HG03045 (cell line): ENCODE measurements around the gene CLDN4.
"Not testable (repeated sequence)": the region's sequence is repeated elsewhere in the genome, so short reads cannot be mapped to it uniquely, and the experiment has no call there.

Experiments
- ATAC-seq: cut with Tn5 transposase; IDR thresholded peaks from one replicate; pipeline ENCODE4 v1.9.1; 2021; ENCODE audit warnings: mild to moderate bottlenecking, moderate library complexity; ENCODE audit not compliant: unreplicated experiment

The CLDN4 gene

GRCh38 chr7:73830681-73831583, at the start of gene CLDN4:
Gene CLDN4 (plus strand): TSS chr7:73830996. CDS start chr7:73831202, 206 bp downstream.
- ATAC-seq, result no peak

GRCh38 chr7:73786588-73786987, 44.2 kb upstream of the CLDN4 start:
- ATAC-seq, result no peak

GRCh38 chr7:73787786-73788048, 43.1 kb upstream of the CLDN4 start:
- not testable (repeated sequence) for ATAC-seq

GRCh38 chr7:73789051-73789450, 41.7 kb upstream of the CLDN4 start:
- ATAC-seq, result no peak

GRCh38 chr7:73791170-73791690, 39.6 kb upstream of the CLDN4 start:
- ATAC-seq, result not testable (repeated sequence)

GRCh38 chr7:73795188-73795587, 35.6 kb upstream of the CLDN4 start:
- ATAC-seq, result not testable (repeated sequence)

- ATAC-seq, result not testable (repeated sequence)
Observed at GRCh38 chr7:73796656-73797055, 34.1 kb upstream of the CLDN4 start.

GRCh38 chr7:73797176-73797575, 33.6 kb upstream of the CLDN4 start:
- ATAC-seq, result not testable (repeated sequence)

GRCh38 chr7:73799282-73800141, 31.3 kb upstream of the CLDN4 start:
- ATAC-seq, result no peak

GRCh38 chr7:73801577-73801976, 29.2 kb upstream of the CLDN4 start:
- no peak for ATAC-seq

- ATAC-seq, result no peak
Observed at GRCh38 chr7:73802459-73802858, 28.3 kb upstream of the CLDN4 start.

GRCh38 chr7:73809467-73809951, 21.3 kb upstream of the CLDN4 start:
- no peak for ATAC-seq

- ATAC-seq, result no peak
Observed at GRCh38 chr7:73810998-73811360, 19.8 kb upstream of the CLDN4 start.

- ATAC-seq, result no peak
Observed at GRCh38 chr7:73811760-73812168, 19.0 kb upstream of the CLDN4 start.

- ATAC-seq, result no peak
Observed at GRCh38 chr7:73812996-73813395, 17.8 kb upstream of the CLDN4 start.

GRCh38 chr7:73815436-73815835, 15.4 kb upstream of the CLDN4 start:
- ATAC-seq, result no peak

- no peak for ATAC-seq
Observed at GRCh38 chr7:73817121-73817520, 13.7 kb upstream of the CLDN4 start.

- ATAC-seq, result no peak
Observed at GRCh38 chr7:73820013-73820412, 10.8 kb upstream of the CLDN4 start.

GRCh38 chr7:73821597-73822285, 9.1 kb upstream of the CLDN4 start:
- not testable (repeated sequence) for ATAC-seq

GRCh38 chr7:73822319-73823173, 8.2 kb upstream of the CLDN4 start:
- ATAC-seq, result no peak
